Body of pancreas (tissue), 4 donors: ENCODE results near the gene KLHL1.

Experiments
- CTCF ChIP-seq, 7 experiments: fragments of 450-650 bp in 4 of 7; fragments of 200-600 bp in 3 of 7; sonication (generic) in 3 of 7; IDR thresholded peaks; one replicate each; pipeline ENCODE4 v1.5.1; 2016 to 2019; ENCODE audit warnings: antibody characterized with exemption in 7 of 7
- POLR2A ChIP-seq, 3 donors: fragments of 450-650 bp; IDR thresholded peaks; one replicate each; pipeline ENCODE4 v1.6.1; 2016; ENCODE audit warnings: antibody characterized with exemption in 3 of 3, mild to moderate bottlenecking in 2 of 3

GRCh38 chr13:69857183-69857821 lies 250.9 kb downstream of the KLHL1 start:
- TF ChIP-seq CTCF (IDR thresholded peaks at IDR 0.05) (peak; percentile 61 to 76 (median 69)), POLR2A (IDR thresholded peaks at IDR 0.05) (no peak)
